ENCODE results near the gene COTL1.

COTL1 gene

GRCh38 chr16:84552135-84552534, 65.7 kb downstream of the COTL1 start:
- Histone ChIP-seq H3K14ac (ENCODE audit: low read length in 2 of 2) (no peak overlapping the region), H3K4me3 (ENCODE audit: insufficient read depth in 1 of 2, low read depth in 1 of 2, low read length in 2 of 2) (no peak overlapping the region), H3K36me3 (ENCODE audit: control insufficient read depth in 1 of 2, insufficient read depth in 2 of 2, low read depth in 1 of 2, low read length in 2 of 2) (no peaks in the 10 kb centered on the region), H3K4me2 (ENCODE audit: low read length, poor library complexity, severe bottlenecking) (no peak overlapping the region), H3K23ac (ENCODE audit: low read length in 2 of 2) (no peak overlapping the region), H2BK12ac (ENCODE audit: low read length in 2 of 2) (no peak overlapping the region), H3K18ac (ENCODE audit: low read depth in 1 of 2, low read length in 2 of 2) (no peak overlapping the region), H2AK5ac (ENCODE audit: low read length, severe bottlenecking) (no peak overlapping the region), H3K4me1 (ENCODE audit: control insufficient read depth, insufficient read depth, low read depth, low read length) (peaks cover 20% of the 10 kb centered on the region), H3K9me3 (ENCODE audit: control insufficient read depth, low read length) (no peaks in the 10 kb centered on the region), H2BK5ac (ENCODE audit: low read depth, low read length, poor library complexity, severe bottlenecking) (no peak overlapping the region), H4K8ac (ENCODE audit: low read length) (peak overlapping the region; percentile 83), H4K91ac (ENCODE audit: low read length) (no peak overlapping the region), H2AFZ (ENCODE audit: low read depth, low read length) (no peak overlapping the region), H3K9ac (ENCODE audit: low read length) (no peak overlapping the region), H3K27ac (ENCODE audit: low read length, poor library complexity, severe bottlenecking) (no peak overlapping the region), H3K27me3 (ENCODE audit: control insufficient read depth in 1 of 2, insufficient read depth in 1 of 2, low read length in 2 of 2) (peaks cover 2 to 4% of the 10 kb centered on the region in 2 experiments), H3K79me1 (replicated peaks; ENCODE audit: low read length, poor library complexity, severe bottlenecking) (no peaks in the 10 kb centered on the region), H2BK15ac (ENCODE audit: low read depth, poor library complexity, severe bottlenecking) (no peak overlapping the region), H3K4ac (ENCODE audit: low read depth in 1 of 2, low read length in 2 of 2) (no peak overlapping the region), H2BK120ac (ENCODE audit: low read depth, low read length) (no peak overlapping the region)
- no peak for DNase-seq
- 91% methylated on average over 4 of the region's 4 CpGs for WGBS

GRCh38 chr16:84550096-84550495, 67.8 kb downstream of the COTL1 start:
- Histone ChIP-seq H2BK5ac (ENCODE audit: low read depth, low read length, poor library complexity, severe bottlenecking) (no peak overlapping the region), H3K79me1 (replicated peaks; ENCODE audit: low read length, poor library complexity, severe bottlenecking) (no peaks in the 10 kb centered on the region)
- 78% methylated on average over 4 of the region's 4 CpGs for WGBS

GRCh38 chr16:84548971-84549844, 68.7 kb downstream of the COTL1 start:
- Histone ChIP-seq H2BK5ac (ENCODE audit: low read depth, low read length, poor library complexity, severe bottlenecking) (no peak overlapping the region), H3K27ac (ENCODE audit: low read length, poor library complexity, severe bottlenecking) (no peak overlapping the region), H4K91ac (ENCODE audit: low read length) (peak overlapping the region; percentile 16), H3K4me2 (ENCODE audit: low read length, poor library complexity, severe bottlenecking) (no peak overlapping the region), H3K4ac (ENCODE audit: low read depth in 1 of 2, low read length in 2 of 2) (peak overlapping the region; percentile 22 to 78), H3K79me1 (replicated peaks; ENCODE audit: low read length, poor library complexity, severe bottlenecking) (no peaks in the 10 kb centered on the region), H2AK5ac (ENCODE audit: low read length, severe bottlenecking) (no peak overlapping the region), H4K8ac (ENCODE audit: low read length) (peak overlapping the region; percentile 86), H2BK12ac (ENCODE audit: low read length in 2 of 2) (peak overlapping the region in 1 of 2 experiments; percentile 84), H3K14ac (ENCODE audit: low read length in 2 of 2) (peak overlapping the region in 1 of 2 experiments; percentile 5), H2BK15ac (ENCODE audit: low read depth, poor library complexity, severe bottlenecking) (peak overlapping the region; percentile 30), H3K18ac (ENCODE audit: low read depth in 1 of 2, low read length in 2 of 2) (peak overlapping the region; percentile 6 to 59), H3K9ac (ENCODE audit: low read length) (no peak overlapping the region), H3K9me3 (ENCODE audit: control insufficient read depth, low read length) (no peaks in the 10 kb centered on the region), H3K36me3 (ENCODE audit: control insufficient read depth in 1 of 2, insufficient read depth in 2 of 2, low read depth in 1 of 2, low read length in 2 of 2) (no peaks in the 10 kb centered on the region), H3K23ac (ENCODE audit: low read length in 2 of 2) (no peak overlapping the region), H3K27me3 (ENCODE audit: control insufficient read depth in 1 of 2, insufficient read depth in 1 of 2, low read length in 2 of 2) (peaks cover 0 to 14% of the 10 kb centered on the region in 2 experiments), H2BK120ac (ENCODE audit: low read depth, low read length) (peak overlapping the region; percentile 59), H3K4me1 (ENCODE audit: control insufficient read depth, insufficient read depth, low read depth, low read length) (peaks cover 23% of the 10 kb centered on the region), H2AFZ (ENCODE audit: low read depth, low read length) (peak overlapping the region; percentile 30), H3K4me3 (ENCODE audit: insufficient read depth in 1 of 2, low read depth in 1 of 2, low read length in 2 of 2) (no peak overlapping the region)
- DNase-seq: peak; percentile 23
- 61% methylated on average over 21 of the region's 25 CpGs for WGBS

More at GRCh38 chr16:84550096-84550495, 67.8 kb downstream of the COTL1 start:
- Histone ChIP-seq H3K4me3 (ENCODE audit: insufficient read depth in 1 of 2, low read depth in 1 of 2, low read length in 2 of 2) (no peak overlapping the region), H4K91ac (ENCODE audit: low read length) (no peak overlapping the region), H2AFZ (ENCODE audit: low read depth, low read length) (no peak overlapping the region), H3K36me3 (ENCODE audit: control insufficient read depth in 1 of 2, insufficient read depth in 2 of 2, low read depth in 1 of 2, low read length in 2 of 2) (no peaks in the 10 kb centered on the region), H3K4ac (ENCODE audit: low read depth in 1 of 2, low read length in 2 of 2) (no peak overlapping the region), H3K14ac (ENCODE audit: low read length in 2 of 2) (no peak overlapping the region), H3K27me3 (ENCODE audit: control insufficient read depth in 1 of 2, insufficient read depth in 1 of 2, low read length in 2 of 2) (peaks cover 0 to 8% of the 10 kb centered on the region in 2 experiments), H4K8ac (ENCODE audit: low read length) (no peak overlapping the region), H2AK5ac (ENCODE audit: low read length, severe bottlenecking) (no peak overlapping the region), H2BK120ac (ENCODE audit: low read depth, low read length) (no peak overlapping the region), H3K18ac (ENCODE audit: low read depth in 1 of 2, low read length in 2 of 2) (no peak overlapping the region), H2BK12ac (ENCODE audit: low read length in 2 of 2) (peak overlapping the region in 1 of 2 experiments; percentile 15), H2BK15ac (ENCODE audit: low read depth, poor library complexity, severe bottlenecking) (no peak overlapping the region), H3K9ac (ENCODE audit: low read length) (no peak overlapping the region), H3K4me2 (ENCODE audit: low read length, poor library complexity, severe bottlenecking) (no peak overlapping the region), H3K27ac (ENCODE audit: low read length, poor library complexity, severe bottlenecking) (no peak overlapping the region), H3K9me3 (ENCODE audit: control insufficient read depth, low read length) (no peaks in the 10 kb centered on the region), H3K23ac (ENCODE audit: low read length in 2 of 2) (no peak overlapping the region), H3K4me1 (ENCODE audit: control insufficient read depth, insufficient read depth, low read depth, low read length) (peaks cover 23% of the 10 kb centered on the region)
- peak; percentile 20 for DNase-seq

- H3K4me2 ChIP-seq (ENCODE audit: low read length, poor library complexity, severe bottlenecking): no peak overlapping the region
- H3K14ac ChIP-seq (ENCODE audit: low read length in 2 of 2): no peak overlapping the region
- H3K79me1 ChIP-seq (replicated peaks; ENCODE audit: low read length, poor library complexity, severe bottlenecking): no peaks in the 10 kb centered on the region
- no peak overlapping the region for H2AK5ac ChIP-seq (ENCODE audit: low read length, severe bottlenecking)
- peaks cover 0 to 14% of the 10 kb centered on the region in 2 experiments for H3K27me3 ChIP-seq (ENCODE audit: control insufficient read depth in 1 of 2, insufficient read depth in 1 of 2, low read length in 2 of 2)
- no peak overlapping the region for H3K23ac ChIP-seq (ENCODE audit: low read length in 2 of 2)
- H2BK12ac ChIP-seq (ENCODE audit: low read length in 2 of 2): peak overlapping the region in 1 of 2 experiments; percentile 48
- no peaks in the 10 kb centered on the region for H3K36me3 ChIP-seq (ENCODE audit: control insufficient read depth in 1 of 2, insufficient read depth in 2 of 2, low read depth in 1 of 2, low read length in 2 of 2)
- H2AFZ ChIP-seq (ENCODE audit: low read depth, low read length): no peak overlapping the region
- H3K4ac ChIP-seq (ENCODE audit: low read depth in 1 of 2, low read length in 2 of 2): peak overlapping the region; percentile 43 to 46
- no peak overlapping the region for H3K9ac ChIP-seq (ENCODE audit: low read length)
- WGBS: 77% methylated on average over 5 of the region's 8 CpGs
- H3K18ac ChIP-seq (ENCODE audit: low read depth in 1 of 2, low read length in 2 of 2): peak overlapping the region; percentile 28 to 46
- H2BK120ac ChIP-seq (ENCODE audit: low read depth, low read length): peak overlapping the region; percentile 59
- DNase-seq: no peak
- H3K9me3 ChIP-seq (ENCODE audit: control insufficient read depth, low read length): no peaks in the 10 kb centered on the region
- no peak overlapping the region for H3K27ac ChIP-seq (ENCODE audit: low read length, poor library complexity, severe bottlenecking)
- H2BK5ac ChIP-seq (ENCODE audit: low read depth, low read length, poor library complexity, severe bottlenecking): no peak overlapping the region
- H4K8ac ChIP-seq (ENCODE audit: low read length): peak overlapping the region; percentile 59
- no peak overlapping the region for H4K91ac ChIP-seq (ENCODE audit: low read length)
- H3K4me3 ChIP-seq (ENCODE audit: insufficient read depth in 1 of 2, low read depth in 1 of 2, low read length in 2 of 2): no peak overlapping the region
- no peak overlapping the region for H2BK15ac ChIP-seq (ENCODE audit: low read depth, poor library complexity, severe bottlenecking)
- peaks cover 26% of the 10 kb centered on the region for H3K4me1 ChIP-seq (ENCODE audit: control insufficient read depth, insufficient read depth, low read depth, low read length)
Measured at GRCh38 chr16:84548508-84548907, 69.4 kb downstream of the COTL1 start.

Measured in mesenchymal stem cell (in vitro differentiated cells and primary cell).